SU-DHL-6 (cell line): ENCODE data around the gene DHTKD1.
"Not testable (repeated sequence)": the region's sequence is repeated elsewhere in the genome, so short reads cannot be mapped to it uniquely, and the experiment has no call there.

ENCODE experiments used
- H2AFZ ChIP-seq: fragments of 200-600 bp; sonication (generic); 2 replicates; pipeline ENCODE4 v1.6.1; 2014; ENCODE audit warnings: low read depth, mild to moderate bottlenecking, moderate library complexity, mixed read lengths, antibody characterized with exemption, low read length; ENCODE audit not compliant: severe bottlenecking
- H3F3A ChIP-seq: fragments of 200-600 bp; shearing (Covaris generic); 2 replicates; pipeline ENCODE4 v1.6.0; 2016; ENCODE audit warnings: antibody characterized with exemption, mild to moderate bottlenecking; ENCODE audit not compliant: insufficient read depth
- H3K27ac ChIP-seq: fragments of 200-600 bp; sonication (generic); 2 replicates; pipeline ENCODE4 v1.5.1; 2016; ENCODE audit warnings: low read depth, mild to moderate bottlenecking, low read length, moderate library complexity, mixed read lengths
- H3K27me3 ChIP-seq: fragments of 200-600 bp; sonication (generic), shearing (Covaris generic); 2 replicates; pipeline ENCODE4 v1.6.0; 2014; ENCODE audit warnings: mild to moderate bottlenecking, low read length
- H3K36me3 ChIP-seq: fragments of 200-600 bp; sonication (generic); 2 replicates; pipeline ENCODE4 v1.6.1; 2014; ENCODE audit warnings: mild to moderate bottlenecking, low read length, mixed read lengths
- H3K4me2 ChIP-seq: fragments of 300-600, 200-600 bp; shearing (Covaris generic), sonication (generic); 2 replicates; pipeline ENCODE4 v1.6.0; 2014; ENCODE audit warnings: low read length, low read depth, mild to moderate bottlenecking; ENCODE audit not compliant: poor library complexity, severe bottlenecking
- H3K4me3 ChIP-seq: fragments of 200-600 bp; sonication (generic); 2 replicates; pipeline ENCODE4 v1.5.1; 2014; ENCODE audit warnings: antibody characterized with exemption, low read length, mild to moderate bottlenecking, mixed read lengths; ENCODE audit not compliant: insufficient read depth, poor library complexity, severe bottlenecking
- H3K79me2 ChIP-seq: fragments of 200-600 bp; sonication (generic); 2 replicates; pipeline ENCODE4 v1.6.1; 2014; ENCODE audit warnings: mild to moderate bottlenecking, low read length, moderate library complexity; ENCODE audit not compliant: insufficient read depth
- H3K9ac ChIP-seq: fragments of 200-600 bp; sonication (generic); 2 replicates; pipeline ENCODE4 v1.7.0; 2014; ENCODE audit warnings: mild to moderate bottlenecking, low read length
- H3K9me2 ChIP-seq: fragments of 200-600 bp; sonication (generic); replicated peaks from 2 replicates; pipeline ENCODE4 v1.6.1; 2014; ENCODE audit warnings: low read length; ENCODE audit not compliant: insufficient read depth
- H3K9me3 ChIP-seq: fragments of 200-600 bp; sonication (generic); 2 replicates; pipeline ENCODE4 v1.6.1; 2014; ENCODE audit warnings: low read length, mixed read lengths; ENCODE audit not compliant: insufficient read depth
- H4K20me1 ChIP-seq: fragments of 200-600 bp; sonication (generic); 2 replicates; pipeline ENCODE4 v1.6.1; 2014; ENCODE audit warnings: low read depth, mild to moderate bottlenecking, antibody characterized with exemption, low read length, moderate library complexity, mixed read lengths
- CTCF ChIP-seq: fragments of 200-600 bp; sonication (generic); IDR thresholded peaks from one replicate; pipeline ENCODE4 v1.5.1; 2017; ENCODE audit warnings: antibody characterized with exemption, mild to moderate bottlenecking, low read length, moderate library complexity; ENCODE audit not compliant: insufficient read depth, poor library complexity, severe bottlenecking
- EZH2phosphoT487 ChIP-seq: fragments of 200-600 bp; sonication (generic), shearing (Covaris generic); conservative IDR thresholded peaks from 2 replicates; pipeline ENCODE4 v1.6.1; 2018; ENCODE audit warnings: mild to moderate bottlenecking, antibody characterized with exemption, low read length, moderate library complexity, mixed read lengths

The DHTKD1 gene

GRCh38 chr10:12063483-12063818 is 5.3 kb upstream of the DHTKD1 start:
- Histone ChIP-seq H3K4me2 (peak overlapping the region; percentile 57), H3K9me3 (no peaks in the 10 kb centered on the region), H3K27me3 (no peaks in the 10 kb centered on the region), H4K20me1 (no peaks in the 10 kb centered on the region), H3K36me3 (no peaks in the 10 kb centered on the region), H3K4me3 (no peak overlapping the region), H3K9ac (peak overlapping the region; percentile 45), H2AFZ (peak overlapping the region; percentile 94), H3K79me2 (no peaks in the 10 kb centered on the region), H3K9me2 (no peaks in the 10 kb centered on the region), H3F3A (peaks cover 12% of the 10 kb centered on the region), H3K27ac (peak overlapping the region; percentile 52; the same call in 1 of the 2 replicates)
- TF ChIP-seq EZH2phosphoT487 (no peak), CTCF (no peak)

DNA sequence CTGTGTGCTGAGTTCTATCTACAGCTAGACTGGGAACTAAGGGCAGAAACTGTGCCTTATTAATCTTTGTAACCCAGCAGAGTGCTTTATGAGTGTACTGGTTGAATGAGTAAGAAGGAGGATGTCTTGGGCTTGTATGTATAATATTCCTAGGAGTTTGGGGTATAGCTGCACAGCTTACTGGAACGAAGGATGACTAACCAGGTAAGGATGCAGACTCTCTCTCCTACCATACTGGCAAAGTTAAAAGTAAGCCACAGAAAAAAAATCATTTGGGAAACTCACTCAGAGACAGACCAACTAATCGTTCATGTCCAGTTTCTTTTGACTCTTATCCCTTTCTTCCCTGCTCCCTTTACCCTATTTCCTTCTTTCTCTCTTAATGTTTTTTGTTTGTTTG is 1.4 kb upstream of the DHTKD1 start:
- TF ChIP-seq EZH2phosphoT487 = no peak
- no peak for TF ChIP-seq CTCF
- no peaks in the 10 kb centered on the region for H3K36me3 ChIP-seq
- H3K4me3 ChIP-seq = no peak overlapping the region
- no peak overlapping the region for H3K9ac ChIP-seq
- H3K9me3 ChIP-seq = no peaks in the 10 kb centered on the region
- peaks cover 32% of the 10 kb centered on the region for H3K79me2 ChIP-seq
- H3F3A ChIP-seq = peaks cover 32% of the 10 kb centered on the region
- H4K20me1 ChIP-seq = no peaks in the 10 kb centered on the region
- H3K27ac ChIP-seq = no peak overlapping the region
- H3K27me3 ChIP-seq = no peaks in the 10 kb centered on the region
- no peaks in the 10 kb centered on the region for H3K9me2 ChIP-seq
- H2AFZ ChIP-seq = no peak overlapping the region
- no peak overlapping the region for H3K4me2 ChIP-seq

GRCh38 chr10:12071441-12071840 is 2.7 kb downstream of the DHTKD1 start:
- peak overlapping the region; percentile 99 for H3K4me2 ChIP-seq
- not testable (repeated sequence) for H3K4me3 ChIP-seq

GRCh38 chr10:12073526-12073925 is 4.8 kb downstream of the DHTKD1 start:
- H3K79me2 ChIP-seq = peaks cover 52% of the 10 kb centered on the region
- H3K9me2 ChIP-seq = no peaks in the 10 kb centered on the region
- TF ChIP-seq EZH2phosphoT487 (no peak), CTCF (no peak)
- H3K27me3 ChIP-seq = no peaks in the 10 kb centered on the region
- H3K9ac ChIP-seq = peak overlapping the region; percentile 49
- peak overlapping the region; percentile 5 for H2AFZ ChIP-seq
- H3K27ac ChIP-seq = peak overlapping the region; percentile 92
- no peaks in the 10 kb centered on the region for H3K36me3 ChIP-seq
- peaks cover 65% of the 10 kb centered on the region for H3F3A ChIP-seq
- H3K4me2 ChIP-seq = peak overlapping the region; percentile 65
- peak overlapping the region; percentile 14 for H3K4me3 ChIP-seq
- no peaks in the 10 kb centered on the region for H3K9me3 ChIP-seq
- no peaks in the 10 kb centered on the region for H4K20me1 ChIP-seq

More at GRCh38 chr10:12071441-12071840, 2.7 kb downstream of the DHTKD1 start:
- not testable (repeated sequence) for H3K27me3 ChIP-seq, H3K9me2 ChIP-seq, H2AFZ ChIP-seq, H3K9me3 ChIP-seq, H3K9ac ChIP-seq, H4K20me1 ChIP-seq, H3K36me3 ChIP-seq
- Histone ChIP-seq H3K27ac (peak overlapping the region; percentile 55; the same call in 1 of the 2 replicates), H3K79me2 (peaks cover 52% of the 10 kb centered on the region), H3F3A (peaks cover 52% of the 10 kb centered on the region)
